Upper lobe of left lung (tissue), 4 donors: Measurements from ENCODE around the gene SLIRP.

Experiments used
- EP300 ChIP-seq, 4 donors: sonication (generic); formaldehyde crosslinking; IDR thresholded peaks; one replicate each; pipeline ENCODE4 v1.5.1; 2017; ENCODE audit warnings: antibody characterized with exemption in 4 of 4, control low read depth in 2 of 4
- POLR2A ChIP-seq, 4 donors: fragments of 450-650 bp; IDR thresholded peaks; one replicate each; pipeline ENCODE4 v1.5.1; 2016 to 2017; ENCODE audit warnings: antibody characterized with exemption in 4 of 4, mild to moderate bottlenecking in 2 of 4

GRCh38 chr14:77760381-77761204 lies 52.7 kb downstream of the SLIRP start, which contains the start of gene SNW1:
- TF ChIP-seq POLR2A (IDR thresholded peaks at IDR 0.05) (peak; percentile 64 to 81 (median 80)), EP300 (IDR thresholded peaks at IDR 0.05) (peak in 1 of 4 donors; percentile 11)
